Upper lobe of right lung (tissue), 1 donor: ENCODE results near the gene EML6. TPM values are rescaled to one million over a fixed set of nuclear protein-coding genes. Genes with fewer than 3 reads are reported as not detected.

ENCODE experiments used
- ATAC-seq: fragments of 200-7000 bp; cut with Tn5 transposase; one replicate; pipeline ENCODE4 v1.9.1; 2020; ENCODE audit warnings: mild to moderate bottlenecking, moderate library complexity
- DNase-seq: peaks from one replicate; pipeline ENCODE4 v3.0.0-alpha.2; 2020
- H3K27ac ChIP-seq: fragments of 200-600 bp; one replicate; pipeline ENCODE4 v1.8.0; 2022
- H3K27me3 ChIP-seq: fragments of 200-600 bp; one replicate; pipeline ENCODE4 v1.8.0; 2022; ENCODE audit warnings: mild to moderate bottlenecking
- H3K36me3 ChIP-seq: fragments of 200-600 bp; one replicate; pipeline ENCODE4 v1.8.0; 2022
- H3K4me1 ChIP-seq: fragments of 200-600 bp; one replicate; pipeline ENCODE4 v1.8.0; 2022
- H3K4me3 ChIP-seq: fragments of 200-600 bp; one replicate; pipeline ENCODE4 v1.8.0; 2022; ENCODE audit warnings: mild to moderate bottlenecking
- H3K9me3 ChIP-seq: fragments of 200-600 bp; one replicate; pipeline ENCODE4 v1.8.0; 2022
- intact Hi-C: fragments of 100-400 bp; cut with DNase I; formaldehyde crosslinking; loops from one replicate; pipeline ENCODE4 v1.11.0; 2022
- total RNA-seq: library from RNA; stranded (reverse); fragmentation: NEBNext Ultra II Directional; extraction: Animal tissue kit (Norgen Biotek cat#: 25700); gene quantifications from one replicate; pipeline ENCODE4 v1.2.1, GENCODE V29; 2021
- TF ChIP-seq, protein P1 (sequence below): fragments of 200-600 bp; IDR thresholded peaks from one replicate; pipeline ENCODE4 v1.8.0; 2022; ENCODE audit warnings: antibody characterized with exemption
- donor health status: DM: no; HTN: yes; CAD: no; lungs with severe emphysema.

EML6 gene
- total RNA-seq, 1 donor from 2014 or later = 1.4 TPM

DNA sequence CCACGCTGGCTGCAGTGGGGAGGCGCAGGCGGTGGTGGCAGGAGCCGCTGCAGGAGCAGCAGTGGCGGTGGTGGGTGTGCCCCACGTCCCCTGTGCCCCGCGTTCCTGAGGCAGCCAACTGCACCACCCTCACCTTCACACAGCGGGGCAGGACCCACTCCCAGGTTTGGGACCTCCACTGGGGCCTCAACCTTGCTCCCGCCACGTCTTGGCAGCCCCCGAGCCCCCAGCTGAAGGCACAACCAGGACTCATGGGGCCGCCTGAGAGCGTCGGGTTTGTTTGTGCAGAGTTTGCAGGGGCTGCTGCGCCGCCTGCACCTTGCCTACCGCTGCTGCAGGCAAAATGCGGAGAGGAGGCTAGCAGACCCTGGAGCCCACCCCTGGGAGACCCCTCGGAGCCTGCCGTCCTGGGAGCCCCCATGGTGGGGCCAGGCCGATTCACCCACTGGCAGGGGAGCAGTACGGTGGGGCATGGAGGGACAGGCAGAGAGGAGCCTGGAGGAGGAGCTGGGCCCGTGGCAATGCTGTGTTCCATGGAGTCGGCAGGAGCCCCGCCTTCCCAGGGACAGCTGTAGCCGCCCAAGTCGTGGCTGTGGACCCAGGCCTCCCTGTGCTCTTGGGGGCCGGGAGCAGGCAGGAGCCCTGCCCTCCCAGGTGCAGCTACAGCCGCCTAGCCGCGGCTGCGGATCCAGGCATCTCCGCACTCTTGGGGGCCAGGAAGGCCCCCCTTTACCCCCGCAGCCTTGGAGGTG, 14.7 kb upstream of the EML6 start:
- Histone ChIP-seq H3K9me3 (no peaks in the 10 kb centered on the region), H3K27me3 (no peaks in the 10 kb centered on the region), H3K4me3 (peak overlapping the region; percentile 51), H3K4me1 (peaks cover 4% of the 10 kb centered on the region), H3K36me3 (no peaks in the 10 kb centered on the region), H3K27ac (no peak overlapping the region)
- TF ChIP-seq, protein P1, sequence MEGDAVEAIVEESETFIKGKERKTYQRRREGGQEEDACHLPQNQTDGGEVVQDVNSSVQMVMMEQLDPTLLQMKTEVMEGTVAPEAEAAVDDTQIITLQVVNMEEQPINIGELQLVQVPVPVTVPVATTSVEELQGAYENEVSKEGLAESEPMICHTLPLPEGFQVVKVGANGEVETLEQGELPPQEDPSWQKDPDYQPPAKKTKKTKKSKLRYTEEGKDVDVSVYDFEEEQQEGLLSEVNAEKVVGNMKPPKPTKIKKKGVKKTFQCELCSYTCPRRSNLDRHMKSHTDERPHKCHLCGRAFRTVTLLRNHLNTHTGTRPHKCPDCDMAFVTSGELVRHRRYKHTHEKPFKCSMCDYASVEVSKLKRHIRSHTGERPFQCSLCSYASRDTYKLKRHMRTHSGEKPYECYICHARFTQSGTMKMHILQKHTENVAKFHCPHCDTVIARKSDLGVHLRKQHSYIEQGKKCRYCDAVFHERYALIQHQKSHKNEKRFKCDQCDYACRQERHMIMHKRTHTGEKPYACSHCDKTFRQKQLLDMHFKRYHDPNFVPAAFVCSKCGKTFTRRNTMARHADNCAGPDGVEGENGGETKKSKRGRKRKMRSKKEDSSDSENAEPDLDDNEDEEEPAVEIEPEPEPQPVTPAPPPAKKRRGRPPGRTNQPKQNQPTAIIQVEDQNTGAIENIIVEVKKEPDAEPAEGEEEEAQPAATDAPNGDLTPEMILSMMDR = peak; percentile 8
- intact Hi-C loops = no loop called here
- ATAC-seq (peak; percentile 85), DNase-seq (peak; percentile 77)

DNA sequence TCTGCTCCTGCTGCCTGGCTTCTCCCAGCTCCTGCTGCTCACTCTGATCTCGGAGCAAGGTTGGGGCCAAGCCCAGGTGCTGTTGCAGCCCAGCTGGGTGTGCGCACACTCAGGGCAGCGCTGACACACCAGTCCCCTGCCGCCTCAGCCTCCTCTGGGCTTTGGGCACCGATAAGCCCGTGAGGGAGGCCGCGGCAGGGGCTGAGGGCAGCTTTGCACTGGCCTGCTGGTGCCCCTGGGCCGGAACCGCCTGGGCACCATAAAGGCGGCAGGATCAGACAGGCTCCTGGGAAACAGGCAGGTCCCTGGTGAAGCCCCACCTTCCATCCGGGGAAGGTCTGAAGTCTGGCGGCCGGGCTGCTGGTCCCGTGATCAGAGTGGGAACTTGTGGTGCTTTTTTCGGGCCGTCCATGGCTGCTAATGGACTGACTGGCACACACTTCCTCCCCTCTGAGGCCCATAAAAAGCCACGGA, 14.1 kb upstream of the EML6 start:
- Histone ChIP-seq H3K9me3 (no peaks in the 10 kb centered on the region), H3K27ac (no peak overlapping the region), H3K4me1 (peaks cover 3% of the 10 kb centered on the region), H3K27me3 (no peaks in the 10 kb centered on the region), H3K36me3 (no peaks in the 10 kb centered on the region), H3K4me3 (peak overlapping the region; percentile 51)
- intact Hi-C loops = no loop called here
- ATAC-seq (peak; percentile 79), DNase-seq (peak; percentile 78)
- TF ChIP-seq, protein P1 = no peak

DNA sequence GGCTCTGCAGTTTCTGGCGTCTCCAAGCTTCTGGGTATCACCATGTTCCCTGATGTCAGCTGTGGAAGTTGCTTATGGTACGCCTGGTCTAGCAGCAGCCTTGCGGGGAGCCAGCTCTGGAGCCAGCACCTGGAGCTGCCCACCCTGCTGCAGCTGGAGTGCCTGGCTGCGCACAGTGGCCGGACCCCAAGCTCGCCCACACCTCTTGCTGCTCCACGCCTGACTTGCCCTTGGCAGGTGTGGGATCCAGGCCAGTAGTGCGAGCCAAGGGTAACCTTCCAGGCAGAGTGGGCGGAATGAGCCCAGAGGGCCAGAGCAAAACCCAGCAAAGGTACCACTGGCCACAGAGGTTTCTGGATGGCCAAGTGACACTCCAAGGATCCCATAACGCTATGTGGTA, 13.2 kb upstream of the EML6 start:
- DNase-seq (no peak), ATAC-seq (no peak)
- H3K9me3 ChIP-seq = no peaks in the 10 kb centered on the region
- no peaks in the 10 kb centered on the region for H3K4me1 ChIP-seq
- H3K4me3 ChIP-seq = no peak overlapping the region
- no peaks in the 10 kb centered on the region for H3K27me3 ChIP-seq
- H3K36me3 ChIP-seq = no peaks in the 10 kb centered on the region
- intact Hi-C loops = no loop called here
- H3K27ac ChIP-seq = no peak overlapping the region
- TF ChIP-seq, protein P1 = no peak

DNA sequence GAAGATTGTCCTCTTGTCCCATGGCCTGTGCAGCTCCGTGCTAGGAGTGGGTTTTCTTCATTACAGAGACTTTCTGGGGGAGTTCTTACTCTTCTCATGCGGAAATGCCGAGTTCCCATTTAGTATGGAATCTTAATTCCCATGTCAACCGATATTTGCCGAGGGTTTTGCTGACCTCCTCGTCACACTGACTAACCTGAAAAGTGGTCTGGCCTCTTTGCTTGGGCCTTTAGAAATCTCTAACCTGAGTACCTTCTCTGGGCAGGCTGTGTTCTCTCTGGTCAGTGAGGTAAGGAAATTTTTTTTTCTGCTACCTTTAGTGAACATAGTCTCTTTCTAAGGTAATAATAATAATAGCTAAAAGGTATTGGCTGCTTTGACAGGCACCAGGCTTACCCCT, 10.9 kb upstream of the EML6 start:
- TF ChIP-seq, protein P1 = no peak
- H3K27ac ChIP-seq = no peak overlapping the region
- no peaks in the 10 kb centered on the region for H3K27me3 ChIP-seq
- H3K4me3 ChIP-seq = no peak overlapping the region
- H3K9me3 ChIP-seq = no peaks in the 10 kb centered on the region
- ATAC-seq (no peak), DNase-seq (no peak)
- no peaks in the 10 kb centered on the region for H3K4me1 ChIP-seq
- no peaks in the 10 kb centered on the region for H3K36me3 ChIP-seq
- intact Hi-C loops = no loop called here

DNA sequence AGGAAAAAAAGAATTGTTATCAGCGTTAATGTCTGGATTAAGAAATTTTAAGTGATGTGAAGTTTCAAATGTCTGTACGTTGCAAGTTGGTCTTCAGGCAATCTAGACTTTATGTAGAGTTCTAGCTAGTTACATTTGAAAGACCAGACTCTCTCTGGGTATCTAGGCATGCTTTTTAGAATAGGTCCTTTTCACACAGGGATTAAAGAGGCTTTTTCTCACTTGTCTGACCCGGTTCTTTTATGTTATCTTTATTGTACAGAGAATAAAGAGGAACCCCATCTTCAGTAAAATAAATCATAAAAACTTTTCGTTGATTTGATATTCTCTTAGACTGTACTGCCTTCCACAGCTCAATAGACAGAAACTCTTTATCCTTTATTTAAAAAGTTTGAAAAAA, 8.5 kb upstream of the EML6 start:
- Histone ChIP-seq H3K9me3 (no peaks in the 10 kb centered on the region), H3K27me3 (no peaks in the 10 kb centered on the region), H3K36me3 (no peaks in the 10 kb centered on the region), H3K4me3 (no peak overlapping the region), H3K27ac (no peak overlapping the region), H3K4me1 (no peaks in the 10 kb centered on the region)
- TF ChIP-seq, protein P1 = no peak
- ATAC-seq = no peak
- DNase-seq = no peak
- intact Hi-C loops = no loop called here
